22Rv1 (cell line): ENCODE data around the gene ANTXRL.
"Not testable (repeated sequence)": the region's sequence is repeated elsewhere in the genome, so short reads cannot be mapped to it uniquely, and the experiment has no call there.

Experiments used
- CTCF ChIP-seq: fragments of 450-650 bp; IDR thresholded peaks from 2 replicates; pipeline ENCODE4 v1.5.1; 2017; ENCODE audit warnings: mild to moderate bottlenecking
- ZFX ChIP-seq: fragments of 450-650 bp; IDR thresholded peaks from 2 replicates; pipeline ENCODE4 v1.6.1; 2017; ENCODE audit warnings: antibody characterized with exemption, borderline replicate concordance

DNA sequence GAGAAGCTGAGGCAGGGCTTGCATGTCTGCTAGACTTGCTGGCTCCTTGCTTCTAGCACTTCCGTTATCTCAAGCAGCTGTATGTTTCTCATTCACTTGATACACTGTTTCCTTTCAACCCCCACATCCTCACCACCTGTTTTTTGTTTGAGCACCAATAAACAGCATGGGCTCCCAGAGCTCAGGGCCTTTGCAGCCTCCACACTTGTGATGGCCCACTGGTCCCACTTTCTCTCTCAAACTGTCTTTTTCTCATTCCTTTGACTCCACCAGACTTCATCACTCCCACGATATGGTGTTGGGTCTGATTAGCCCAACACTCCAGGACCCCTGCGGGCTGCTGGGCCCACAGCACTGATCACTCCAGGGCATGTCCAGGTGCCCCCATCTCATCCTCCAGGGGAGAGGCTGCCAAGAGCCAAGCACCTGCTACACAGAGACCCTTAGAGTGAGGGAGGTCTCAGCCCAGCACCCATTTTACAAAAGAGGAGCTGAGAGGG is 17.2 kb upstream of the ANTXRL start:
- not testable (repeated sequence) for TF ChIP-seq CTCF, ZFX
